Keratinocyte (primary cell): ENCODE data around the gene LRRC28. TPM values are rescaled to one million over a fixed set of nuclear protein-coding genes. Genes with fewer than 3 reads are reported as not detected.

Experiments
- DNase-seq: peaks from one replicate; pipeline ENCODE4 v3.0.0-alpha.2; 2011; ENCODE audit warnings: low read depth, missing footprints, low spot score
- FAIRE-seq: peaks from 2 replicates; lab custom pipeline; 2011; peaks lifted over from hg19 to GRCh38; lab: Jason Lieb, UNC
- H2AFZ ChIP-seq: 2 replicates; pipeline ENCODE4 v1.6.0; 2012; ENCODE audit warnings: low read length, control low read depth, inconsistent platforms; ENCODE audit not compliant: control insufficient read depth
- H3K27ac ChIP-seq: 2 replicates; pipeline ENCODE4 v1.5.1; 2011; ENCODE audit warnings: low read length; ENCODE audit not compliant: control insufficient read depth, insufficient read depth
- H3K27me3 ChIP-seq: 3 replicates; pipeline ENCODE4 v1.6.0; 2011; ENCODE audit warnings: low read length; ENCODE audit not compliant: control insufficient read depth, insufficient read depth; ENCODE audit errors: extremely low read depth
- H3K36me3 ChIP-seq, 2 experiments: 2 replicates in 1 of 2; 3 replicates in 1 of 2; pipeline ENCODE4 v1.5.1; 2011; ENCODE audit warnings: low read length in 2 of 2, mild to moderate bottlenecking in 1 of 2; ENCODE audit not compliant: control insufficient read depth in 2 of 2, insufficient read depth in 2 of 2; ENCODE audit errors: extremely low read depth in 1 of 2
- H3K4me1 ChIP-seq: 3 replicates; pipeline ENCODE4 v1.5.1; 2011; ENCODE audit warnings: low read length; ENCODE audit not compliant: control insufficient read depth, insufficient read depth; ENCODE audit errors: extremely low read depth
- H3K4me2 ChIP-seq: 3 replicates; pipeline ENCODE4 v1.6.0; 2011; ENCODE audit warnings: low read depth, low read length; ENCODE audit not compliant: control insufficient read depth, insufficient read depth; ENCODE audit errors: extremely low read depth
- H3K4me3 ChIP-seq, 3 experiments: fragments of 200-600 bp in 1 of 3; sonication (generic) in 1 of 3; 2 replicates in 2 of 3; 3 replicates in 1 of 3; pipeline ENCODE4 v1.5.1; 2011 to 2016; ENCODE audit warnings: low read length in 3 of 3, mild to moderate bottlenecking in 3 of 3, control low read depth in 2 of 3, inconsistent platforms in 1 of 3, low read depth in 1 of 3, mixed read lengths in 1 of 3, mixed run types in 1 of 3, moderate library complexity in 1 of 3; ENCODE audit not compliant: control insufficient read depth in 2 of 3, insufficient read depth in 2 of 3; ENCODE audit errors: extremely low read depth in 1 of 3
- H3K79me2 ChIP-seq: 2 replicates; pipeline ENCODE4 v1.6.0; 2012; ENCODE audit warnings: low read length; ENCODE audit not compliant: control insufficient read depth, insufficient read depth
- H3K9ac ChIP-seq: 3 replicates; pipeline ENCODE4 v1.6.0; 2011; ENCODE audit warnings: low read length; ENCODE audit not compliant: control insufficient read depth, insufficient read depth; ENCODE audit errors: extremely low read depth
- H3K9me1 ChIP-seq: 3 replicates; pipeline ENCODE4 v1.6.0; 2011; ENCODE audit warnings: low read length; ENCODE audit not compliant: control insufficient read depth, insufficient read depth; ENCODE audit errors: extremely low read depth
- H3K9me3 ChIP-seq: 2 replicates; pipeline ENCODE4 v1.5.1; 2012; ENCODE audit warnings: low read depth, low read length; ENCODE audit not compliant: control insufficient read depth
- H4K20me1 ChIP-seq: 3 replicates; pipeline ENCODE4 v1.6.0; 2011; ENCODE audit warnings: low read length; ENCODE audit not compliant: control insufficient read depth, insufficient read depth; ENCODE audit errors: extremely low read depth
- EZH2 ChIP-seq: IDR thresholded peaks from one replicate; pipeline ENCODE4 v1.6.1; 2012; ENCODE audit warnings: inconsistent platforms, mild to moderate bottlenecking, low read length, moderate library complexity
- dilution Hi-C: fragments of 300-500 bp; cut with MboI; formaldehyde crosslinking; loops from one replicate; pipeline ENCODE4 v1.7.0; 2020; ENCODE audit warnings: low sequenced_read_pairs; ENCODE audit not compliant: extremely low pct_ligation_motif_present
- polyA plus RNA-seq, 5 experiments: library from polyadenylated mRNA; depleted of rRNA in 3 of 5; stranded (reverse) in 3 of 5; stranded (forward) in 1 of 5; unstranded in 1 of 5; fragments of >200 nt; gene quantifications; 1 replicate in 1 of 5; 2 replicates in 3 of 5; 3 replicates in 1 of 5; pipeline versions ENCODE4 v1.2.1 to v1.2.3, GENCODE V29; 2011 to 2012; ENCODE audit warnings: missing spikeins in 2 of 5, low read depth in 1 of 5, low replicate concordance in 1 of 5
- TF ChIP-seq, protein P1 (sequence below), 3 experiments: IDR thresholded peaks in 1 of 3; conservative IDR thresholded peaks in 1 of 3; optimal IDR thresholded peaks in 1 of 3; 2 replicates in 2 of 3; 3 replicates in 1 of 3; pipeline versions ENCODE3 to v1.5.1; 2011; ENCODE audit warnings: low read length in 3 of 3, mild to moderate bottlenecking in 3 of 3, moderate library complexity in 2 of 3, control low read depth in 1 of 3, inconsistent platforms in 1 of 3; ENCODE audit not compliant: insufficient read depth in 2 of 3; ENCODE audit errors: extremely low read depth in 1 of 3

LRRC28 gene
- polyA plus RNA-seq, 1 donor (not counting 4 experiments of a cell fraction or from before 2014, with no cell fraction given), result 25.1 TPM

DNA sequence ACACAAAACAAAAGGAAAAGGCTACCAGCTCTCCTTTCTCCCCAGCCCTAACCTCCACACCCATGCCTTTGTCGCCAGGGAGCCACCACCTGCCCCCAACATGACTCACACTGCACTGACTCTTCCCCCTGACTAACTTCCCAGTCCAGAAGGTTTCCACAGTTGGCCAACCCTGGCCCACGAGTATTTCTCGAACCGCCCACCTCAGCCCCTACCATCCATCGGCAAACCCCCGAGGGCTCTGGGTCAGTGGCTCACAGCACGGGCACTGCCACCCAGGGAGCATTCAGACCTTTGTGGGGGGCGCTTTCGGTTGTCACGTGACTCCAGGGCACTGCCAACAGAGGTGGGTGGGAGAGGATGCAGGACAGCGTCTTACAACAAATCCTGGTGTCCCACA lies 152.3 kb downstream of the LRRC28 start:
- no peaks in the 10 kb centered on the region for H3K9me1 ChIP-seq
- FAIRE-seq (no peak), DNase-seq (no peak)
- no peak overlapping the region for H3K4me3 ChIP-seq
- H3K9ac ChIP-seq, result no peak overlapping the region
- H2AFZ ChIP-seq, result no peak overlapping the region
- H3K4me2 ChIP-seq, result no peak overlapping the region
- H3K4me1 ChIP-seq, result peaks cover 7% of the 10 kb centered on the region
- dilution Hi-C loops, result no loop called here
- H3K36me3 ChIP-seq, result no peaks in the 10 kb centered on the region
- TF ChIP-seq EZH2, result no peak
- TF ChIP-seq, protein P1, sequence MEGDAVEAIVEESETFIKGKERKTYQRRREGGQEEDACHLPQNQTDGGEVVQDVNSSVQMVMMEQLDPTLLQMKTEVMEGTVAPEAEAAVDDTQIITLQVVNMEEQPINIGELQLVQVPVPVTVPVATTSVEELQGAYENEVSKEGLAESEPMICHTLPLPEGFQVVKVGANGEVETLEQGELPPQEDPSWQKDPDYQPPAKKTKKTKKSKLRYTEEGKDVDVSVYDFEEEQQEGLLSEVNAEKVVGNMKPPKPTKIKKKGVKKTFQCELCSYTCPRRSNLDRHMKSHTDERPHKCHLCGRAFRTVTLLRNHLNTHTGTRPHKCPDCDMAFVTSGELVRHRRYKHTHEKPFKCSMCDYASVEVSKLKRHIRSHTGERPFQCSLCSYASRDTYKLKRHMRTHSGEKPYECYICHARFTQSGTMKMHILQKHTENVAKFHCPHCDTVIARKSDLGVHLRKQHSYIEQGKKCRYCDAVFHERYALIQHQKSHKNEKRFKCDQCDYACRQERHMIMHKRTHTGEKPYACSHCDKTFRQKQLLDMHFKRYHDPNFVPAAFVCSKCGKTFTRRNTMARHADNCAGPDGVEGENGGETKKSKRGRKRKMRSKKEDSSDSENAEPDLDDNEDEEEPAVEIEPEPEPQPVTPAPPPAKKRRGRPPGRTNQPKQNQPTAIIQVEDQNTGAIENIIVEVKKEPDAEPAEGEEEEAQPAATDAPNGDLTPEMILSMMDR (optimal IDR thresholded peaks at IDR 0.05 in 1 of 3, IDR thresholded peaks at IDR 0.05 in 1 of 3, conservative IDR thresholded peaks at IDR 0.05 in 1 of 3; ENCODE audit: extremely low read depth in 1 of 3, insufficient read depth in 2 of 3, low read length in 3 of 3), result no peak
- H4K20me1 ChIP-seq, result no peaks in the 10 kb centered on the region
- H3K9me3 ChIP-seq, result no peaks in the 10 kb centered on the region
- no peaks in the 10 kb centered on the region for H3K79me2 ChIP-seq
- H3K27ac ChIP-seq, result no peak overlapping the region
- H3K27me3 ChIP-seq, result no peaks in the 10 kb centered on the region

DNA sequence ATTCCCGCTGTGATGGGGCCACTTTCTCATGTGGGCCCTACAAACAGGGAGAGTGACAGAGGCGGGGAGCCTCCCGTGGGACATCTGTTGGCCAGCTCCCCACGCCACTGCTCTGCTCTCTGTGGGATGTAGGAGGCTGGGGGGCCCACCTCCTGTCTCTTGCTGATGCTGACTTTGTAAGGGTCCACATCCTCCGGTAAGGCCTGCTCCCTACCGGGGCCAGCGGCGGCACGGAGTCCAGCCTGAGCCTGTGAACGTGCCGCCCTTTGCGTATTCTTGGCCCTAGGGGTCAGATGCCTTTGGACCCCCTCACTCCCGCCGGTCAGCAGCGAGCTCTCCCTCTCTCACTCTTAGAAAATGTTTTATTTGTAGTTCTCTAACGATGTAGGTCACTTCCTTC lies 153.2 kb downstream of the LRRC28 start:
- TF ChIP-seq, protein P1 (optimal IDR thresholded peaks at IDR 0.05 in 1 of 3, IDR thresholded peaks at IDR 0.05 in 1 of 3, conservative IDR thresholded peaks at IDR 0.05 in 1 of 3; ENCODE audit: extremely low read depth in 1 of 3, insufficient read depth in 2 of 3, low read length in 3 of 3), result no peak
- no peak for TF ChIP-seq EZH2
- Histone ChIP-seq H4K20me1 (no peaks in the 10 kb centered on the region), H3K9ac (no peak overlapping the region), H3K9me1 (no peaks in the 10 kb centered on the region), H3K9me3 (no peaks in the 10 kb centered on the region), H3K4me3 (no peak overlapping the region), H3K27me3 (no peaks in the 10 kb centered on the region), H2AFZ (no peak overlapping the region), H3K4me2 (no peak overlapping the region), H3K79me2 (no peaks in the 10 kb centered on the region), H3K27ac (no peak overlapping the region), H3K4me1 (peaks cover 13% of the 10 kb centered on the region), H3K36me3 (no peaks in the 10 kb centered on the region)
- FAIRE-seq (no peak), DNase-seq (no peak)
- dilution Hi-C loops, result no loop called here
